Measurements from ENCODE around the gene MAPK10. TPM values are rescaled to one million over a fixed set of nuclear protein-coding genes. Genes with fewer than 3 reads are reported as not detected.
"Not testable (repeated sequence)": the region's sequence is repeated elsewhere in the genome, so short reads cannot be mapped to it uniquely, and the experiment has no call there.

The MAPK10 gene
- total RNA-seq, 1 experiment from 2014 or later: 4.7 TPM

DNA sequence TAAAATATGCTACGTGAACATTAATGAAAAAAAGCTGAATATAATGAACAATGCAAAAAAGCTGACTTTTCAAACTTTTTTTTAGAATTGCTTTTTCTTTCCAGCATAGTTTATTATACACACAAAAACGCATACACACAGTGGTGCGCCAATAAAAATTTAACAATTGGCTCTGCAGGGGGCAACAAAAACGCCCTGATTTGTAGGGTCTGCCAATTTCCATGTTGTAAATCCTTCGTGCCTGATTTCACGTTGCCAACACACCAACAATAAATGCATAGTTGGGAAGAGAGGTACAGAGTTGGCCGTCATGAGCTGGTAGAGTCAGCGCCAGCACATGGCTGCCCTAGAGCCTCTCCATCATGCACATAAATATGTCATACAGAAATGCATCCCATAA is 333.1 kb downstream of the MAPK10 start:
- Mint-ChIP-seq H3K4me3 (no peak overlapping the region), H3K27ac (no peak overlapping the region), H3K27me3 (ENCODE audit: low read depth) (no peaks in the 10 kb centered on the region), H3K36me3 (ENCODE audit: insufficient read depth in 1 of 3, low read depth in 3 of 3) (peaks cover 0 to 6% (median 3%) of the 10 kb centered on the region in 3 experiments; a peak in 2 of 7 replicates), H3K9me3 (peaks cover 0 to 5% of the 10 kb centered on the region in 2 experiments; a peak in 1 of 5 replicates), H3K4me1 (no peaks in the 10 kb centered on the region)
- Histone ChIP-seq H3K56ac (ENCODE audit: insufficient read length, low read depth, low read length) (no peak overlapping the region), H3K9ac (ENCODE audit: extremely low read depth, insufficient read length, low read length) (no peak overlapping the region), H3T11ph (ENCODE audit: low read length) (no peak overlapping the region), H3K79me2 (ENCODE audit: insufficient read depth, low read length) (no peaks in the 10 kb centered on the region), H3K23ac (ENCODE audit: insufficient read length, low read depth, low read length) (no peak overlapping the region), H2AK5ac (ENCODE audit: insufficient read length, low read length) (no peak overlapping the region), H4K91ac (ENCODE audit: insufficient read length, low read depth, low read length) (no peak overlapping the region), H2BK12ac (ENCODE audit: insufficient read length, low read depth, low read length) (no peak overlapping the region), H3K27ac (ENCODE audit: insufficient read length, low read depth, low read length) (no peak overlapping the region), H3K18ac (ENCODE audit: insufficient read length, low read depth, low read length) (no peak overlapping the region), H4K20me1 (ENCODE audit: control insufficient read depth, insufficient read depth, insufficient read length) (no peaks in the 10 kb centered on the region), H4K8ac (replicated peaks; ENCODE audit: insufficient read length, low read depth, low read length) (no peak overlapping the region), H2AFZ (ENCODE audit: low read length) (no peak overlapping the region), H3K4me2 (ENCODE audit: insufficient read depth, insufficient read length, low read length) (no peak overlapping the region), H3K4ac (ENCODE audit: low read depth, low read length) (no peak overlapping the region), H3K23me2 (ENCODE audit: insufficient read length, low read depth, low read length, poor library complexity, severe bottlenecking) (no peaks in the 10 kb centered on the region), H2BK20ac (ENCODE audit: low read depth, low read length, poor library complexity, severe bottlenecking) (no peak overlapping the region), H3K27me3 (ENCODE audit: insufficient read depth, low read length) (no peaks in the 10 kb centered on the region), H3K9me3 (ENCODE audit: control insufficient read depth, low read depth, low read length) (no peaks in the 10 kb centered on the region), H3K79me1 (ENCODE audit: insufficient read depth, low read depth, low read length, poor library complexity, severe bottlenecking) (no peaks in the 10 kb centered on the region), H4K5ac (ENCODE audit: insufficient read length, low read depth, low read length) (no peak overlapping the region), H2BK120ac (ENCODE audit: low read depth, low read length, poor library complexity, severe bottlenecking) (no peak overlapping the region), H3K14ac (ENCODE audit: insufficient read depth, low read length) (no peak overlapping the region), H3K4me1 (ENCODE audit: insufficient read depth, low read length) (no peaks in the 10 kb centered on the region; the same call in 1 of the 2 replicates), H2BK5ac (ENCODE audit: insufficient read length, low read length) (no peak overlapping the region), H2BK15ac (ENCODE audit: low read depth, low read length) (no peak overlapping the region)
- TF ChIP-seq, protein P1, sequence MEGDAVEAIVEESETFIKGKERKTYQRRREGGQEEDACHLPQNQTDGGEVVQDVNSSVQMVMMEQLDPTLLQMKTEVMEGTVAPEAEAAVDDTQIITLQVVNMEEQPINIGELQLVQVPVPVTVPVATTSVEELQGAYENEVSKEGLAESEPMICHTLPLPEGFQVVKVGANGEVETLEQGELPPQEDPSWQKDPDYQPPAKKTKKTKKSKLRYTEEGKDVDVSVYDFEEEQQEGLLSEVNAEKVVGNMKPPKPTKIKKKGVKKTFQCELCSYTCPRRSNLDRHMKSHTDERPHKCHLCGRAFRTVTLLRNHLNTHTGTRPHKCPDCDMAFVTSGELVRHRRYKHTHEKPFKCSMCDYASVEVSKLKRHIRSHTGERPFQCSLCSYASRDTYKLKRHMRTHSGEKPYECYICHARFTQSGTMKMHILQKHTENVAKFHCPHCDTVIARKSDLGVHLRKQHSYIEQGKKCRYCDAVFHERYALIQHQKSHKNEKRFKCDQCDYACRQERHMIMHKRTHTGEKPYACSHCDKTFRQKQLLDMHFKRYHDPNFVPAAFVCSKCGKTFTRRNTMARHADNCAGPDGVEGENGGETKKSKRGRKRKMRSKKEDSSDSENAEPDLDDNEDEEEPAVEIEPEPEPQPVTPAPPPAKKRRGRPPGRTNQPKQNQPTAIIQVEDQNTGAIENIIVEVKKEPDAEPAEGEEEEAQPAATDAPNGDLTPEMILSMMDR (conservative IDR thresholded peaks at IDR 0.05): no peak
- WGBS (ENCODE audit: extremely low coverage, insufficient read length, low lambda C conversion rate): no CpG with 5 or more reads among the region's 8 CpGs
- no peak for DNase-seq

DNA sequence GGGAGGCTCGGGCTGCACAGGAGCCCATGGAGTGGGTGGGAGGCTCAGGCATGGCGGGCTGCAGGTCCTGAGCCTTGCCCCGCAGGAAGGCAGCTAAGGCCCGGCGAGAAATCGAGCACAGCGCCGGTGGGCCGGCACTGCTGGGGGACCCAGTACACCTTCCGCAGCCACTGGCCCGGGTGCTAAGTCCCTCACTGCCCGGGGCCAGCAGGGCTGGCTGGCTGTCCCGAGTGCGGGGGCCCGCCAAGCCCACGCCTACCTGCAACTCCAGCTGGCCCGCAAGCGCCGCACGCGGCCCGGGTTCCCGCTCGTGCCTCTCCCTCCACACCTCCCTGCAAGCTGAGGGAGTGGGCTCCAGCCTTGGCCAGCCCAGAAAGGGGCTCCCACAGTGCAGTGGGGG is 338.2 kb downstream of the MAPK10 start:
- H3K9me3 Mint-ChIP-seq; H3K36me3 Mint-ChIP-seq (ENCODE audit: insufficient read depth in 1 of 3, low read depth in 3 of 3); H3K79me1 ChIP-seq (ENCODE audit: insufficient read depth, low read depth, low read length, poor library complexity, severe bottlenecking); H3K4me3 Mint-ChIP-seq; DNase-seq; H2AK5ac ChIP-seq (ENCODE audit: insufficient read length, low read length); H3K56ac ChIP-seq (ENCODE audit: insufficient read length, low read depth, low read length); H3K4me1 Mint-ChIP-seq; H2BK120ac ChIP-seq (ENCODE audit: low read depth, low read length, poor library complexity, severe bottlenecking); H2BK12ac ChIP-seq (ENCODE audit: insufficient read length, low read depth, low read length); H2BK20ac ChIP-seq (ENCODE audit: low read depth, low read length, poor library complexity, severe bottlenecking); H2BK15ac ChIP-seq (ENCODE audit: low read depth, low read length); H3K4me2 ChIP-seq (ENCODE audit: insufficient read depth, insufficient read length, low read length); H3K27me3 ChIP-seq (ENCODE audit: insufficient read depth, low read length); H3K4ac ChIP-seq (ENCODE audit: low read depth, low read length); H3K9ac ChIP-seq (ENCODE audit: extremely low read depth, insufficient read length, low read length); H3K4me1 ChIP-seq (ENCODE audit: insufficient read depth, low read length); H3K14ac ChIP-seq (ENCODE audit: insufficient read depth, low read length); H3K23me2 ChIP-seq (ENCODE audit: insufficient read length, low read depth, low read length, poor library complexity, severe bottlenecking); H2AFZ ChIP-seq (ENCODE audit: low read length); H4K8ac ChIP-seq (replicated peaks; ENCODE audit: insufficient read length, low read depth, low read length); H4K20me1 ChIP-seq (ENCODE audit: control insufficient read depth, insufficient read depth, insufficient read length); H3K79me2 ChIP-seq (ENCODE audit: insufficient read depth, low read length); H3K27me3 Mint-ChIP-seq (ENCODE audit: low read depth); H2BK5ac ChIP-seq (ENCODE audit: insufficient read length, low read length); H4K5ac ChIP-seq (ENCODE audit: insufficient read length, low read depth, low read length); H4K91ac ChIP-seq (ENCODE audit: insufficient read length, low read depth, low read length); H3K27ac ChIP-seq (ENCODE audit: insufficient read length, low read depth, low read length); H3T11ph ChIP-seq (ENCODE audit: low read length); H3K9me3 ChIP-seq (ENCODE audit: control insufficient read depth, low read depth, low read length); H3K23ac ChIP-seq (ENCODE audit: insufficient read length, low read depth, low read length); H3K27ac Mint-ChIP-seq; H3K18ac ChIP-seq (ENCODE audit: insufficient read length, low read depth, low read length): not testable (repeated sequence)
- WGBS (ENCODE audit: extremely low coverage, insufficient read length, low lambda C conversion rate): no CpG with 5 or more reads among the region's 24 CpGs
